Smooth muscle cell of the coronary artery (primary cell): ENCODE results near the gene HINT3. TPM values are rescaled to one million over a fixed set of nuclear protein-coding genes. Genes with fewer than 3 reads are reported as not detected.

ENCODE experiments used
- total RNA-seq: library from RNA; depleted of rRNA; stranded (reverse); fragments of >200 nt; gene quantifications from 2 replicates; pipeline ENCODE4 v1.2.3, GENCODE V29; 2014; ENCODE audit warnings: low replicate concordance

HINT3 gene
- total RNA-seq = 9.1 and 18.0 TPM in 2 replicates

DNA sequence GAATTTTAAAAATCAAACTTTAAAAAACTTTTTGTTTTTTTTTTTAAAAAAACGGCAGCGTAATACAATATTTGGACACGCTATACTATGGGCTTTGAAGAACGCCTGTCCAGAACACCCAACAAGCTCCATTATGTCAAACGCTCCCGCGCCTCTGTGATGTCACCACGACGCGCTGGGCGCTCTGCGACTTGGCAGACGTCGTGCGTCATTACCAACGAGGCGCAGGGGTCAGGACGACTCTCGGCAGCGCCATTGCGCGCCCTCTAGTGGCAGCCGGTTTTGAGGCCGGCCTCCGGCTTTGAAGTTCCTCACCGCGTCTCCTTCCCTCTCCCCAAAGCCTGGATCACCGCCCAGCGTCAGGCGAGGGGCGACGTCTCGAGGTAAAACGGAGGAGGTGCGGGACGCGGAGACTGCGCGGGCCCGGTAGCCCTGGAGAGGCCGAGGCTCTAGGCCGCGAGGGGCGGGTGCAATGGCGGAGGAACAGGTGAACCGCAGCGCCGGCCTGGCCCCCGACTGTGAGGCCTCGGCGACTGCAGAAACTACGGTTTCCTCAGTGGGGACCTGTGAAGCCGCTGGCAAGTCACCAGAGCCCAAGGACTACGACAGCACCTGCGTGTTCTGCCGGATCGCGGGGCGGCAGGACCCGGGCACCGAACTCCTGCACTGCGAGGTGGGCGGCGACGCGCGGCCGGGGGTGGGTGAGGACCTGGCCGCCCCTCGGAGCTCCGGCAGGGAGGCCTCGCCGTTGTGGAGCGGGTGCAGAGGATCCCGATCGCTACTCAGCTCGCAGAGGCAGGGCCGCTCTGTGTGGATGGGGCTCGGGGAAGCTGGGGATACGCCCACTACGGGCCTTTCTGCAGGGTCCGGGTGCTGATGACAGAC lies at the start of gene HINT3:
TSS of gene HINT3 (plus strand) at position 265 of the 885 bp plus-strand sequence. CDS start at position 473, 208 bp downstream.

DNA sequence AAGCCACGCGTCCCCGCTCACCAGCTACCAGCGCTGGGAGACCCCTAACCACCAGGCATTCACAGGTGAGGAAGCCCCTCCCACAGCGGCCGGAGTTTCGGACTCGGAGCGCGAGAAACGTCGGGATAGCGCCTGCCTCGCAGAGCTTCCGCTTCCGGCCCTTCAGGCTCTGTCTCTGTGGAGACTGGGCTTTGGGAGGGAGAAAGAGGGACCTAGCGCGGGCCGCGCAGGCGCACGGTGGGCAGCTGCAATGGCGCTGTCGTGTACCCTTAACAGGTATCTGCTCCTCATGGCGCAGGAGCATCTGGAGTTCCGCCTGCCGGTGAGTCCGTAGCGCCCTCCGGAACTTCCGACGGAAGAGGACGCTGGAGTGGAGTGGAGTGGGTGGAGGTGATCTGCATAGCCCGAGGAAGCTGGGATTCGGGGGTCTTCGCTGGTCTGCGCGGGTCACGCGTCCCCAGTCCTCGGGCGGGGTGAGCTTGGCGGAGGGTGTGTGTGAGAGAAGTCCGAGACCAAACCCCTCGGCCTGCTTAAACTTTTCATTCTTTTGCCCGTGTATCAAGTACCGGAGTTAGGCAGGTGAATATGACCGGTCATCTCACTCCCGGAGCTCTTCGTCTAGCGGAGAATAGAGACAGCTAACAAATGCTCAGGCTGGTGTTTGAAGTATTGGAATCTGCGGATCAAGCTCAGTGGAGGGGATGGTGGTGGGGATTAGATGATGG lies 29.9 kb downstream of the HINT3 start, which contains the start of gene TRMT11:
TSS of gene TRMT11 (plus strand) at position 240 of the 725 bp plus-strand sequence. CDS start at position 251, 11 bp downstream.

Other genes starting within 250 kb of the HINT3 start
- gene HEY2, start 207.1 kb upstream of the HINT3 start, total RNA-seq = under 0.01 and 4.9 TPM in 2 replicates
- 114 and 119 TPM in 2 replicates for gene NCOA7, start 165.8 kb upstream of the HINT3 start, total RNA-seq
- 12.5 and 18.6 TPM in 2 replicates for gene TRMT11, start 29.8 kb downstream of the HINT3 start, total RNA-seq